ENCODE measurements around the gene THSD1. TPM values are rescaled to one million over a fixed set of nuclear protein-coding genes. Genes with fewer than 3 reads are reported as not detected.

Gene THSD1
- total and polyA plus RNA-seq, 2 donors (not counting 1 experiment from before 2014, with no cell fraction given) = 0.34 to 0.58 TPM

- Histone ChIP-seq H4K20me1 (ENCODE audit: control insufficient read depth, insufficient read depth, low read length, poor library complexity, severe bottlenecking) (peaks cover 11% of the 10 kb centered on the region), H3K27me3 (replicated peaks in 1 of 4; ENCODE audit: control extremely low read depth in 1 of 4, control insufficient read depth in 3 of 4, insufficient read depth in 4 of 4, low read length in 3 of 4) (no peaks in the 10 kb centered on the region), H3K27ac (ENCODE audit: low read length in 2 of 2) (no peak overlapping the region), H3K9me3 (ENCODE audit: control extremely low read depth in 1 of 3, control insufficient read depth in 2 of 3, insufficient read depth in 1 of 3, low read length in 2 of 3) (no peaks in the 10 kb centered on the region), H3K36me3 (replicated peaks in 1 of 2; ENCODE audit: control extremely low read depth in 1 of 2, control insufficient read depth in 1 of 2, extremely low read depth in 1 of 2, insufficient read depth in 2 of 2, low read length in 1 of 2) (peaks cover 0 to 19% of the 10 kb centered on the region in 2 experiments), H3K4me3 (ENCODE audit: control extremely low read depth in 1 of 5, extremely low read depth in 1 of 5, insufficient read depth in 1 of 5, low read depth in 2 of 5, low read length in 4 of 5) (no peak overlapping the region), H3K79me2 (ENCODE audit: control insufficient read depth, insufficient read depth, low read length) (peaks cover 67% of the 10 kb centered on the region), H3K9ac (ENCODE audit: low read length) (no peak overlapping the region), H2AFZ (ENCODE audit: insufficient read depth, low read depth, low read length, poor library complexity, severe bottlenecking) (no peak overlapping the region), H3K4me2 (replicated peaks; ENCODE audit: low read depth, low read length, poor library complexity, severe bottlenecking) (no peak overlapping the region), H3K4me1 (ENCODE audit: control insufficient read depth in 2 of 2, insufficient read depth in 2 of 2, low read length in 2 of 2) (peaks cover 18 to 20% of the 10 kb centered on the region in 2 donors)
- Mint-ChIP-seq H3K4me1 (peaks cover 27% of the 10 kb centered on the region), H3K9me3 (ENCODE audit: insufficient read depth) (no peaks in the 10 kb centered on the region), H3K27ac (no peak overlapping the region), H3K4me3 (no peak overlapping the region), H3K27me3 (no peaks in the 10 kb centered on the region)
- ChIA-PET POLR2A (interaction anchor here (0.7 kb wide), 1 partner anchor 75 kb away, joined by 3 read pairs; no protein-coding TSS in a partner anchor), CTCF (no interaction called here)
- intact Hi-C loops (cut with micrococcal nuclease) = no loop called here
- DNase-seq = no peak
- TF ChIP-seq EZH2 (IDR thresholded peaks at IDR 0.05; ENCODE audit: borderline replicate concordance, insufficient read depth, low read depth, low read length, poor library complexity, severe bottlenecking) (no peak), CTCF (IDR thresholded peaks at IDR 0.05) (no peak)
- ATAC-seq (ENCODE audit: low read depth) = no peak
- WGBS (ENCODE audit: insufficient coverage) = no CpG with 5 or more reads among the region's 1 CpG
Measured at GRCh38 chr13:52446265-52446664, 40.3 kb upstream of the THSD1 start.

GRCh38 chr13:52432456-52432855 is 26.5 kb upstream of the THSD1 start:
- H2AFZ ChIP-seq (ENCODE audit: insufficient read depth, low read depth, low read length, poor library complexity, severe bottlenecking) = no peak overlapping the region
- H3K4me3 Mint-ChIP-seq = no peak overlapping the region
- H3K79me2 ChIP-seq (ENCODE audit: control insufficient read depth, insufficient read depth, low read length) = no peaks in the 10 kb centered on the region
- CTCF ChIA-PET = interaction anchor here (2.0 kb wide), 1 partner anchor 18 kb away, joined by 9 read pairs; the partner anchor contains the start of gene VPS36
- H3K9me3 ChIP-seq (ENCODE audit: control extremely low read depth in 1 of 3, control insufficient read depth in 2 of 3, insufficient read depth in 1 of 3, low read length in 2 of 3) = no peaks in the 10 kb centered on the region
- WGBS (ENCODE audit: insufficient coverage) = no CpG with 5 or more reads among the region's 2 CpGs
- TF ChIP-seq EZH2 (IDR thresholded peaks at IDR 0.05; ENCODE audit: borderline replicate concordance, insufficient read depth, low read depth, low read length, poor library complexity, severe bottlenecking) (no peak), CTCF (IDR thresholded peaks at IDR 0.05) (no peak)
- H3K4me1 Mint-ChIP-seq = peaks cover 3% of the 10 kb centered on the region
- no peak overlapping the region for H3K9ac ChIP-seq (ENCODE audit: low read length)
- H3K27me3 ChIP-seq (replicated peaks in 1 of 4; ENCODE audit: control extremely low read depth in 1 of 4, control insufficient read depth in 3 of 4, insufficient read depth in 4 of 4, low read length in 3 of 4) = no peaks in the 10 kb centered on the region
- H3K27ac ChIP-seq (ENCODE audit: low read length in 2 of 2) = no peak overlapping the region
- H3K27me3 Mint-ChIP-seq = no peaks in the 10 kb centered on the region
- DNase-seq (no peak), ATAC-seq (ENCODE audit: low read depth) (no peak)
- intact Hi-C loops (cut with micrococcal nuclease) = no loop called here
- POLR2A ChIA-PET = no interaction called here
- no peaks in the 10 kb centered on the region for H3K9me3 Mint-ChIP-seq (ENCODE audit: insufficient read depth)
- no peaks in the 10 kb centered on the region for H3K4me1 ChIP-seq (ENCODE audit: control insufficient read depth in 2 of 2, insufficient read depth in 2 of 2, low read length in 2 of 2)
- no peaks in the 10 kb centered on the region for H4K20me1 ChIP-seq (ENCODE audit: control insufficient read depth, insufficient read depth, low read length, poor library complexity, severe bottlenecking)
- H3K36me3 ChIP-seq (replicated peaks in 1 of 2; ENCODE audit: control extremely low read depth in 1 of 2, control insufficient read depth in 1 of 2, extremely low read depth in 1 of 2, insufficient read depth in 2 of 2, low read length in 1 of 2) = peaks cover 15 to 64% of the 10 kb centered on the region in 2 experiments
- no peak overlapping the region for H3K4me3 ChIP-seq (ENCODE audit: control extremely low read depth in 1 of 5, extremely low read depth in 1 of 5, insufficient read depth in 1 of 5, low read depth in 2 of 5, low read length in 4 of 5)
- H3K27ac Mint-ChIP-seq = no peak overlapping the region
- H3K4me2 ChIP-seq (replicated peaks; ENCODE audit: low read depth, low read length, poor library complexity, severe bottlenecking) = no peak overlapping the region

Data from B cell (primary cell).